SK-N-SH (cell line): ENCODE results near the gene EDN3. TPM values are rescaled to one million over a fixed set of nuclear protein-coding genes. Genes with fewer than 3 reads are reported as not detected.

Experiments
- CTCF ChIA-PET: fragments of 300-600, 350-600 bp; formaldehyde crosslinking; extraction: SDS; loops from one replicate; lab custom pipeline; 2021; lab: Yijun Ruan, JAX
- POLR2A ChIA-PET: fragments of 350-600 bp; sonication (Branson Sonifier 250); formaldehyde crosslinking; extraction: SDS; loops from one replicate; lab custom pipeline; 2020; ENCODE audit warnings: antibody characterized with exemption, inconsistent platforms; lab: Yijun Ruan, JAX
- DNase-seq: peaks from one replicate; pipeline ENCODE4 v3.0.0; 2012
- H2AFZ ChIP-seq: fragments of 200-600 bp; sonication (generic); 2 replicates; pipeline ENCODE4 v1.8.1; 2016; ENCODE audit warnings: antibody characterized with exemption, mild to moderate bottlenecking, low read depth
- H3F3A ChIP-seq: fragments of 200-600 bp; sonication (generic); replicated peaks from 2 replicates; pipeline ENCODE3; 2016; ENCODE audit warnings: antibody characterized with exemption, mild to moderate bottlenecking; ENCODE audit not compliant: insufficient read depth
- H3K27ac ChIP-seq, 2 experiments: fragments of 200-500 bp in 1 of 2; fragments of 200-600 bp in 1 of 2; sonication (Bioruptor generic) in 1 of 2; sonication (generic), shearing (Covaris generic) in 1 of 2; 2 replicates each; pipeline versions ENCODE4 v1.5.1 to v1.6.1; 2014 to 2016; ENCODE audit warnings: low read depth in 2 of 2, inconsistent platforms in 1 of 2, low read length in 1 of 2, mild to moderate bottlenecking in 1 of 2, mixed read lengths in 1 of 2
- H3K27me3 ChIP-seq: fragments of 200-600 bp; sonication (generic), shearing (Covaris generic); 2 replicates; pipeline ENCODE4 v1.6.1; 2016; ENCODE audit warnings: mixed run types; ENCODE audit not compliant: insufficient read depth
- H3K36me3 ChIP-seq, 2 experiments: fragments of 200-500 bp in 1 of 2; fragments of 200-600 bp in 1 of 2; sonication (Bioruptor generic) in 1 of 2; sonication (generic) in 1 of 2; replicated peaks in 1 of 2; 2 replicates each; pipeline versions ENCODE3 to v1.5.1; 2014 to 2016; ENCODE audit warnings: low read length in 1 of 2, mild to moderate bottlenecking in 1 of 2; ENCODE audit not compliant: insufficient read depth in 2 of 2, control insufficient read depth in 1 of 2
- H3K4me1 ChIP-seq, 2 experiments: fragments of 200-500 bp in 1 of 2; fragments of 200-600 bp in 1 of 2; sonication (Bioruptor generic) in 1 of 2; sonication (generic), shearing (Covaris generic) in 1 of 2; 2 replicates each; pipeline versions ENCODE4 v1.5.1 to v1.6.1; 2014 to 2016; ENCODE audit warnings: low read depth in 1 of 2, low read length in 1 of 2, mixed run types in 1 of 2; ENCODE audit not compliant: insufficient read depth in 2 of 2, control insufficient read depth in 1 of 2
- H3K4me2 ChIP-seq: fragments of 200-600 bp; sonication (generic), shearing (Covaris generic); 2 replicates; pipeline ENCODE4 v1.6.1; 2017; ENCODE audit warnings: mixed run types
- H3K4me3 ChIP-seq, 2 experiments: fragments of 200-500 bp in 1 of 2; fragments of 200-600 bp in 1 of 2; sonication (Bioruptor generic) in 1 of 2; sonication (generic), shearing (Covaris generic) in 1 of 2; 2 replicates each; pipeline versions ENCODE4 v1.5.1 to v1.8.1; 2014 to 2016; ENCODE audit warnings: low read depth in 2 of 2, inconsistent platforms in 1 of 2, low read length in 1 of 2, mild to moderate bottlenecking in 1 of 2, mixed read lengths in 1 of 2, moderate library complexity in 1 of 2
- H3K79me2 ChIP-seq: fragments of 200-600 bp; sonication (generic); 2 replicates; pipeline ENCODE4 v1.8.1; 2017; ENCODE audit warnings: mild to moderate bottlenecking; ENCODE audit not compliant: insufficient read depth
- H3K9ac ChIP-seq: fragments of 200-600 bp; sonication (generic); 2 replicates; pipeline ENCODE4 v1.6.1; 2017; ENCODE audit warnings: mixed run types
- H3K9me2 ChIP-seq: fragments of 200-600 bp; sonication (generic); 2 replicates; pipeline ENCODE4 v1.6.1; 2017; ENCODE audit warnings: mixed run types
- H3K9me3 ChIP-seq: fragments of 200-600 bp; sonication (generic); 2 replicates; pipeline ENCODE4 v1.6.1; 2017; ENCODE audit warnings: mixed run types, mild to moderate bottlenecking, moderate library complexity
- H4K20me1 ChIP-seq: fragments of 200-600 bp; sonication (generic); 2 replicates; pipeline ENCODE4 v1.6.1; 2017; ENCODE audit warnings: mild to moderate bottlenecking, mixed run types; ENCODE audit not compliant: insufficient read depth
- EZH2phosphoT487 ChIP-seq: fragments of 200-600 bp; sonication (generic); IDR thresholded peaks from 2 replicates; pipeline ENCODE4 v1.6.1; 2017; ENCODE audit warnings: low read depth, mixed run types, mild to moderate bottlenecking, antibody characterized with exemption, moderate library complexity, borderline replicate concordance
- FOXM1 ChIP-seq: IDR thresholded peaks from 2 replicates; pipeline ENCODE4 v1.4.0; 2012; ENCODE audit warnings: low read depth, mild to moderate bottlenecking
- IRF3 ChIP-seq: fragments of 150-350 bp; IDR thresholded peaks from 2 replicates; pipeline ENCODE4 v1.6.1; 2016; ENCODE audit warnings: mild to moderate bottlenecking, low read depth, low read length
- JUND ChIP-seq: IDR thresholded peaks from 2 replicates; pipeline ENCODE4 v1.4.0; 2012
- MAX ChIP-seq: IDR thresholded peaks from 2 replicates; pipeline ENCODE4 v1.4.0; 2012; ENCODE audit warnings: low read depth
- MEF2A ChIP-seq: IDR thresholded peaks from 2 replicates; pipeline ENCODE4 v1.4.0; 2012; ENCODE audit warnings: low read depth, borderline replicate concordance
- NFIC ChIP-seq: IDR thresholded peaks from 2 replicates; pipeline ENCODE4 v1.4.0; 2012; ENCODE audit warnings: borderline replicate concordance
- PBX3 ChIP-seq: IDR thresholded peaks from 2 replicates; pipeline ENCODE4; 2012
- RFX5 ChIP-seq: IDR thresholded peaks from 2 replicates; pipeline ENCODE4 v1.6.1; 2012; ENCODE audit warnings: mild to moderate bottlenecking, improper control_type of control experiment, low read length
- RXRA ChIP-seq: IDR thresholded peaks from 2 replicates; pipeline ENCODE4 v1.4.0; 2012; ENCODE audit warnings: low read depth, mild to moderate bottlenecking, borderline replicate concordance
- SIN3A ChIP-seq: IDR thresholded peaks from 2 replicates; pipeline ENCODE4 v1.6.1; 2012; ENCODE audit warnings: low read depth, mild to moderate bottlenecking, low read length, moderate library complexity, borderline replicate concordance
- SMC3 ChIP-seq: IDR thresholded peaks from 2 replicates; pipeline ENCODE4 v1.6.1; 2012; ENCODE audit warnings: low read depth, low read length, improper control_type of control experiment
- TAF1 ChIP-seq: IDR thresholded peaks from 2 replicates; pipeline ENCODE4 v1.6.1; 2012; ENCODE audit warnings: low read depth, mild to moderate bottlenecking, low read length, moderate library complexity, borderline replicate concordance
- YY1 ChIP-seq: IDR thresholded peaks from 2 replicates; pipeline ENCODE4 v1.4.0; 2012; ENCODE audit warnings: low read depth, mild to moderate bottlenecking
- WGBS: methylation state at CpG from one replicate; pipeline ENCODE4 v1.1.6; 2017; ENCODE audit warnings: low lambda C conversion rate; 5-methylcytosine and 5-hydroxymethylcytosine counted together
- polyA plus RNA-seq, 3 experiments: library from polyadenylated mRNA; depleted of rRNA; stranded (reverse); fragments of >200 nt; gene quantifications; 2 replicates each; pipeline ENCODE4 v1.2.3, GENCODE V29; 2012
- TF ChIP-seq, protein P1 (sequence below): IDR thresholded peaks from 2 replicates; pipeline ENCODE4 v1.6.1; 2012; ENCODE audit warnings: mild to moderate bottlenecking, low read depth, low read length, moderate library complexity

EDN3 gene
- polyA plus RNA-seq, 1 of the 3 experiments (the other 2 are of a cell fraction), result 0.02 TPM

DNA sequence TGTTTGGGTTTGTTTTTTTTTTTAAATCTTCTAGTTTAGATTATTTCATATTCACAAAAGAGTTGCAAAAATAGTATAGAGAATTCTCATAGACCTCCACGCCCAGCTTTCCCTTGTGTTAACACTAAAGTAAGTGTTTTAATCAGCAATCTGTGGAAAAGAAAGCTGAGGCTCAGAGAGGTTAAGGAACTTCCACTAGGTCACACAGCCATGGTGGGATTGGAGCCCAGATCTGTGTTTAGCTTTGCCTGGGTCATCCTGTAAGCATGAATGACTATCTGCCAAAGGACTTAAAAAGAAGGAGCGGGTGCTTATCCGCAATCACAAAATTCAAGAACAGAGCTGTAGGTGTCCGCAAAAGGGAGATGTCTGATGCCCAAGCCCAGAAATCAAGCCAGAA is 60.5 kb downstream of the EDN3 start:
- no peak for TF ChIP-seq MEF2A
- TF ChIP-seq RFX5, result no peak
- TF ChIP-seq SIN3A, result no peak
- TF ChIP-seq YY1, result no peak
- TF ChIP-seq NFIC, result no peak
- no peak for TF ChIP-seq RXRA
- TF ChIP-seq FOXM1, result no peak
- TF ChIP-seq, protein P1, sequence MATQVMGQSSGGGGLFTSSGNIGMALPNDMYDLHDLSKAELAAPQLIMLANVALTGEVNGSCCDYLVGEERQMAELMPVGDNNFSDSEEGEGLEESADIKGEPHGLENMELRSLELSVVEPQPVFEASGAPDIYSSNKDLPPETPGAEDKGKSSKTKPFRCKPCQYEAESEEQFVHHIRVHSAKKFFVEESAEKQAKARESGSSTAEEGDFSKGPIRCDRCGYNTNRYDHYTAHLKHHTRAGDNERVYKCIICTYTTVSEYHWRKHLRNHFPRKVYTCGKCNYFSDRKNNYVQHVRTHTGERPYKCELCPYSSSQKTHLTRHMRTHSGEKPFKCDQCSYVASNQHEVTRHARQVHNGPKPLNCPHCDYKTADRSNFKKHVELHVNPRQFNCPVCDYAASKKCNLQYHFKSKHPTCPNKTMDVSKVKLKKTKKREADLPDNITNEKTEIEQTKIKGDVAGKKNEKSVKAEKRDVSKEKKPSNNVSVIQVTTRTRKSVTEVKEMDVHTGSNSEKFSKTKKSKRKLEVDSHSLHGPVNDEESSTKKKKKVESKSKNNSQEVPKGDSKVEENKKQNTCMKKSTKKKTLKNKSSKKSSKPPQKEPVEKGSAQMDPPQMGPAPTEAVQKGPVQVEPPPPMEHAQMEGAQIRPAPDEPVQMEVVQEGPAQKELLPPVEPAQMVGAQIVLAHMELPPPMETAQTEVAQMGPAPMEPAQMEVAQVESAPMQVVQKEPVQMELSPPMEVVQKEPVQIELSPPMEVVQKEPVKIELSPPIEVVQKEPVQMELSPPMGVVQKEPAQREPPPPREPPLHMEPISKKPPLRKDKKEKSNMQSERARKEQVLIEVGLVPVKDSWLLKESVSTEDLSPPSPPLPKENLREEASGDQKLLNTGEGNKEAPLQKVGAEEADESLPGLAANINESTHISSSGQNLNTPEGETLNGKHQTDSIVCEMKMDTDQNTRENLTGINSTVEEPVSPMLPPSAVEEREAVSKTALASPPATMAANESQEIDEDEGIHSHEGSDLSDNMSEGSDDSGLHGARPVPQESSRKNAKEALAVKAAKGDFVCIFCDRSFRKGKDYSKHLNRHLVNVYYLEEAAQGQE, result no peak
- no peak for TF ChIP-seq JUND
- no peak for TF ChIP-seq SMC3
- TF ChIP-seq PBX3, result no peak
- no peak for TF ChIP-seq EZH2phosphoT487
- no peak for TF ChIP-seq IRF3
- TF ChIP-seq TAF1, result no peak
- TF ChIP-seq MAX, result no peak
- Histone ChIP-seq H2AFZ (no peak overlapping the region), H3F3A (no peaks in the 10 kb centered on the region), H3K9me2 (no peaks in the 10 kb centered on the region), H3K9ac (no peak overlapping the region), H3K4me2 (no peak overlapping the region), H3K36me3 (no peaks in the 10 kb centered on the region), H3K27ac (no peak overlapping the region), H3K79me2 (no peaks in the 10 kb centered on the region), H3K4me1 (peaks cover 0 to 9% of the 10 kb centered on the region in 2 experiments; a peak in 1 of 4 replicates), H4K20me1 (no peaks in the 10 kb centered on the region), H3K9me3 (no peaks in the 10 kb centered on the region), H3K27me3 (no peaks in the 10 kb centered on the region), H3K4me3 (no peak overlapping the region)
- ChIA-PET CTCF (interaction anchor here (1.0 kb wide), 1 partner anchor 96 kb away, joined by 3 read pairs; no protein-coding TSS in a partner anchor), POLR2A (no interaction called here)
- WGBS, result 71% methylated on average over 4 of the region's 4 CpGs
- DNase-seq, result no peak
